Measurements from ENCODE around the gene CSGALNACT2. TPM values are rescaled to one million over a fixed set of nuclear protein-coding genes. Genes with fewer than 3 reads are reported as not detected.
A peak's percentile ranks its signal among the peaks of the same experiment; 100 is the strongest.

CSGALNACT2 gene
- total and polyA plus RNA-seq, 2 donors (not counting 1 experiment from before 2014, with no cell fraction given): 10.9 to 24.0 TPM

GRCh38 chr10:43204042-43204942, 66.0 kb downstream of the CSGALNACT2 start:
- intact Hi-C loops (cut with micrococcal nuclease): no loop called here
- Mint-ChIP-seq H3K4me3 (peak overlapping the region; percentile 52), H3K9me3 (ENCODE audit: insufficient read depth) (no peaks in the 10 kb centered on the region), H3K27me3 (no peaks in the 10 kb centered on the region), H3K4me1 (peaks cover 9% of the 10 kb centered on the region), H3K27ac (no peak overlapping the region)
- H3K9me3 ChIP-seq (ENCODE audit: control extremely low read depth in 1 of 3, control insufficient read depth in 2 of 3, insufficient read depth in 1 of 3, low read length in 2 of 3): peaks cover 0 to 7% (median 0%) of the 10 kb centered on the region in 3 donors
- CTCF ChIA-PET: interaction anchor here (0.7 to 2.1 kb wide), 12 partner anchors 9 to 286 kb away, joined by 3 to 7 read pairs (median 4); partner anchors contain the start of gene CSGALNACT2
- DNase-seq: no peak
- H4K20me1 ChIP-seq (ENCODE audit: control insufficient read depth, insufficient read depth, low read length, poor library complexity, severe bottlenecking): no peaks in the 10 kb centered on the region
- no peak for ATAC-seq (ENCODE audit: low read depth)
- H3K4me2 ChIP-seq (replicated peaks; ENCODE audit: low read depth, low read length, poor library complexity, severe bottlenecking): no peak overlapping the region
- no peaks in the 10 kb centered on the region for H3K79me2 ChIP-seq (ENCODE audit: control insufficient read depth, insufficient read depth, low read length)
- POLR2A ChIA-PET: no interaction called here
- no peaks in the 10 kb centered on the region for H3K27me3 ChIP-seq (replicated peaks in 1 of 4; ENCODE audit: control extremely low read depth in 1 of 4, control insufficient read depth in 3 of 4, insufficient read depth in 4 of 4, low read length in 3 of 4)
- no peaks in the 10 kb centered on the region for H3K36me3 ChIP-seq (replicated peaks in 1 of 2; ENCODE audit: control extremely low read depth in 1 of 2, control insufficient read depth in 1 of 2, extremely low read depth in 1 of 2, insufficient read depth in 2 of 2, low read length in 1 of 2)
- H3K4me1 ChIP-seq (ENCODE audit: control insufficient read depth in 2 of 2, insufficient read depth in 2 of 2, low read length in 2 of 2): peaks cover 7 to 16% of the 10 kb centered on the region in 2 donors
- H3K27ac ChIP-seq (ENCODE audit: low read length in 2 of 2): no peak overlapping the region
- WGBS (ENCODE audit: insufficient coverage): 85% methylated on average over 13 of the region's 14 CpGs
- H2AFZ ChIP-seq (ENCODE audit: insufficient read depth, low read depth, low read length, poor library complexity, severe bottlenecking): no peak overlapping the region
- TF ChIP-seq, protein P1, sequence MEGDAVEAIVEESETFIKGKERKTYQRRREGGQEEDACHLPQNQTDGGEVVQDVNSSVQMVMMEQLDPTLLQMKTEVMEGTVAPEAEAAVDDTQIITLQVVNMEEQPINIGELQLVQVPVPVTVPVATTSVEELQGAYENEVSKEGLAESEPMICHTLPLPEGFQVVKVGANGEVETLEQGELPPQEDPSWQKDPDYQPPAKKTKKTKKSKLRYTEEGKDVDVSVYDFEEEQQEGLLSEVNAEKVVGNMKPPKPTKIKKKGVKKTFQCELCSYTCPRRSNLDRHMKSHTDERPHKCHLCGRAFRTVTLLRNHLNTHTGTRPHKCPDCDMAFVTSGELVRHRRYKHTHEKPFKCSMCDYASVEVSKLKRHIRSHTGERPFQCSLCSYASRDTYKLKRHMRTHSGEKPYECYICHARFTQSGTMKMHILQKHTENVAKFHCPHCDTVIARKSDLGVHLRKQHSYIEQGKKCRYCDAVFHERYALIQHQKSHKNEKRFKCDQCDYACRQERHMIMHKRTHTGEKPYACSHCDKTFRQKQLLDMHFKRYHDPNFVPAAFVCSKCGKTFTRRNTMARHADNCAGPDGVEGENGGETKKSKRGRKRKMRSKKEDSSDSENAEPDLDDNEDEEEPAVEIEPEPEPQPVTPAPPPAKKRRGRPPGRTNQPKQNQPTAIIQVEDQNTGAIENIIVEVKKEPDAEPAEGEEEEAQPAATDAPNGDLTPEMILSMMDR (IDR thresholded peaks at IDR 0.05): no peak
- TF ChIP-seq EZH2 (IDR thresholded peaks at IDR 0.05; ENCODE audit: borderline replicate concordance, insufficient read depth, low read depth, low read length, poor library complexity, severe bottlenecking): no peak
- no peak overlapping the region for H3K4me3 ChIP-seq (ENCODE audit: control extremely low read depth in 1 of 5, extremely low read depth in 1 of 5, insufficient read depth in 1 of 5, low read depth in 2 of 5, low read length in 4 of 5)
- no peak overlapping the region for H3K9ac ChIP-seq (ENCODE audit: low read length)

All from B cell (primary cell).